Measurements from ENCODE around the gene NPRL2. TPM values are rescaled to one million over a fixed set of nuclear protein-coding genes. Genes with fewer than 3 reads are reported as not detected.
A peak's percentile ranks its signal among the peaks of the same experiment; 100 is the strongest.

The NPRL2 gene
- total RNA-seq, 1 experiment from 2014 or later: 35.4 TPM

DNA sequence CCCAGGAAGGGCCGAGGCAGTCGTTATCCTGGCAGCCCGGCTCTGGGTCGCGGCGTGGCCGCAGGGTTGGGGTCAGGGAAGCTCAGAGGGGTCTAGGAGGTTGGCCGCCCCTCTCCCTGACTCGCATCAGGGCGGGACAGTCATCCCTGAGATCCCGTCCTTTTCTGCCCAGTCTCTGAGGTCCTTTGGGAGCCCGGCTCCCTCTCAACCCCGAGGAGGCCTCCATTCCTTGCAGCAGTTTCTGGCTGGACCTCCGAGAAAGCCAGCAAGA lies 28.5 kb downstream of the NPRL2 start:
- Histone ChIP-seq H2AFZ (ENCODE audit: low read depth, low read length, poor library complexity, severe bottlenecking) (no peak overlapping the region), H3K4me2 (ENCODE audit: low read length) (peak overlapping the region; percentile 92), H3K79me2 (ENCODE audit: insufficient read depth, low read length) (peaks cover 53% of the 10 kb centered on the region), H3K36me3 (ENCODE audit: control insufficient read depth in 1 of 2, insufficient read depth in 2 of 2, low read length in 2 of 2) (peaks cover 9 to 29% of the 10 kb centered on the region in 2 experiments; a peak in 2 of 4 replicates), H3K27me3 (ENCODE audit: insufficient read depth, low read length) (no peaks in the 10 kb centered on the region), H4K20me1 (ENCODE audit: insufficient read depth) (no peaks in the 10 kb centered on the region), H3K27ac (ENCODE audit: low read depth, low read length) (peak overlapping the region; percentile 93), H3K4me1 (ENCODE audit: control insufficient read depth in 1 of 2, insufficient read depth in 2 of 2, low read length in 2 of 2) (peaks cover 51 to 76% of the 10 kb centered on the region in 2 experiments), H3K9me2 (ENCODE audit: insufficient read depth) (no peaks in the 10 kb centered on the region), H3K9me3 (ENCODE audit: control insufficient read depth in 1 of 2, insufficient read depth in 1 of 2, low read depth in 1 of 2, low read length in 2 of 2) (no peaks in the 10 kb centered on the region), H3K4me3 (replicated peaks in 1 of 2; ENCODE audit: low read depth in 1 of 2, low read length in 2 of 2) (peak overlapping the region; percentile 64 to 92), H3K9ac (ENCODE audit: low read length) (peak overlapping the region; percentile 88)
- DNase-seq (ENCODE audit: low read depth, low spot score) (no peak), ATAC-seq (no peak)
- TF ChIP-seq POLR2A (IDR thresholded peaks at IDR 0.05; ENCODE audit: borderline replicate concordance, extremely low read depth, insufficient read depth, insufficient read length): no peak
- TF ChIP-seq EZH2 (IDR thresholded peaks at IDR 0.05): no peak
- no peak for TF ChIP-seq CEBPB (IDR thresholded peaks at IDR 0.05; ENCODE audit: low read depth)
- TF ChIP-seq, protein P1, sequence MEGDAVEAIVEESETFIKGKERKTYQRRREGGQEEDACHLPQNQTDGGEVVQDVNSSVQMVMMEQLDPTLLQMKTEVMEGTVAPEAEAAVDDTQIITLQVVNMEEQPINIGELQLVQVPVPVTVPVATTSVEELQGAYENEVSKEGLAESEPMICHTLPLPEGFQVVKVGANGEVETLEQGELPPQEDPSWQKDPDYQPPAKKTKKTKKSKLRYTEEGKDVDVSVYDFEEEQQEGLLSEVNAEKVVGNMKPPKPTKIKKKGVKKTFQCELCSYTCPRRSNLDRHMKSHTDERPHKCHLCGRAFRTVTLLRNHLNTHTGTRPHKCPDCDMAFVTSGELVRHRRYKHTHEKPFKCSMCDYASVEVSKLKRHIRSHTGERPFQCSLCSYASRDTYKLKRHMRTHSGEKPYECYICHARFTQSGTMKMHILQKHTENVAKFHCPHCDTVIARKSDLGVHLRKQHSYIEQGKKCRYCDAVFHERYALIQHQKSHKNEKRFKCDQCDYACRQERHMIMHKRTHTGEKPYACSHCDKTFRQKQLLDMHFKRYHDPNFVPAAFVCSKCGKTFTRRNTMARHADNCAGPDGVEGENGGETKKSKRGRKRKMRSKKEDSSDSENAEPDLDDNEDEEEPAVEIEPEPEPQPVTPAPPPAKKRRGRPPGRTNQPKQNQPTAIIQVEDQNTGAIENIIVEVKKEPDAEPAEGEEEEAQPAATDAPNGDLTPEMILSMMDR (IDR thresholded peaks at IDR 0.05 in 2 of 3, conservative IDR thresholded peaks at IDR 0.05 in 1 of 3; ENCODE audit: borderline replicate concordance in 1 of 3, insufficient read depth in 1 of 3, low read depth in 2 of 3, low read length in 2 of 3): no peak
- TF ChIP-seq RAD21 (IDR thresholded peaks at IDR 0.05; ENCODE audit: low read depth): no peak
- no peak for TF ChIP-seq CBX3 (IDR thresholded peaks at IDR 0.05; ENCODE audit: low read depth)
- no peak for TF ChIP-seq TCF7L2 (IDR thresholded peaks at IDR 0.05; ENCODE audit: borderline replicate concordance, extremely low read depth, insufficient read depth, insufficient read length)
- TF ChIP-seq SRF (IDR thresholded peaks at IDR 0.05; ENCODE audit: low read depth): no peak
- no peak for TF ChIP-seq ELF1 (IDR thresholded peaks at IDR 0.05; ENCODE audit: borderline replicate concordance, low read depth)
- no peak for TF ChIP-seq SIN3A (IDR thresholded peaks at IDR 0.05; ENCODE audit: low read depth)
- no peak for TF ChIP-seq ZNF274 (IDR thresholded peaks at IDR 0.05; ENCODE audit: low read depth, low read length)
- no peak for TF ChIP-seq EZH2phosphoT487 (IDR thresholded peaks at IDR 0.05; ENCODE audit: borderline replicate concordance)
- no peak for TF ChIP-seq FOSL1 (IDR thresholded peaks at IDR 0.05; ENCODE audit: low read depth)
- TF ChIP-seq, protein P2, sequence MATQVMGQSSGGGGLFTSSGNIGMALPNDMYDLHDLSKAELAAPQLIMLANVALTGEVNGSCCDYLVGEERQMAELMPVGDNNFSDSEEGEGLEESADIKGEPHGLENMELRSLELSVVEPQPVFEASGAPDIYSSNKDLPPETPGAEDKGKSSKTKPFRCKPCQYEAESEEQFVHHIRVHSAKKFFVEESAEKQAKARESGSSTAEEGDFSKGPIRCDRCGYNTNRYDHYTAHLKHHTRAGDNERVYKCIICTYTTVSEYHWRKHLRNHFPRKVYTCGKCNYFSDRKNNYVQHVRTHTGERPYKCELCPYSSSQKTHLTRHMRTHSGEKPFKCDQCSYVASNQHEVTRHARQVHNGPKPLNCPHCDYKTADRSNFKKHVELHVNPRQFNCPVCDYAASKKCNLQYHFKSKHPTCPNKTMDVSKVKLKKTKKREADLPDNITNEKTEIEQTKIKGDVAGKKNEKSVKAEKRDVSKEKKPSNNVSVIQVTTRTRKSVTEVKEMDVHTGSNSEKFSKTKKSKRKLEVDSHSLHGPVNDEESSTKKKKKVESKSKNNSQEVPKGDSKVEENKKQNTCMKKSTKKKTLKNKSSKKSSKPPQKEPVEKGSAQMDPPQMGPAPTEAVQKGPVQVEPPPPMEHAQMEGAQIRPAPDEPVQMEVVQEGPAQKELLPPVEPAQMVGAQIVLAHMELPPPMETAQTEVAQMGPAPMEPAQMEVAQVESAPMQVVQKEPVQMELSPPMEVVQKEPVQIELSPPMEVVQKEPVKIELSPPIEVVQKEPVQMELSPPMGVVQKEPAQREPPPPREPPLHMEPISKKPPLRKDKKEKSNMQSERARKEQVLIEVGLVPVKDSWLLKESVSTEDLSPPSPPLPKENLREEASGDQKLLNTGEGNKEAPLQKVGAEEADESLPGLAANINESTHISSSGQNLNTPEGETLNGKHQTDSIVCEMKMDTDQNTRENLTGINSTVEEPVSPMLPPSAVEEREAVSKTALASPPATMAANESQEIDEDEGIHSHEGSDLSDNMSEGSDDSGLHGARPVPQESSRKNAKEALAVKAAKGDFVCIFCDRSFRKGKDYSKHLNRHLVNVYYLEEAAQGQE (IDR thresholded peaks at IDR 0.05; ENCODE audit: low read depth): no peak
- TF ChIP-seq ZFX (IDR thresholded peaks at IDR 0.05): no peak
- BruUV-seq (replicated peaks): no TSS peak
- ChIA-PET POLR2A (interaction anchor here (1.1 kb wide), 1 partner anchor 22 kb away, joined by 3 read pairs; the partner anchor contains the start of genes HYAL3 and NAA80), CTCF (interaction anchor here (1.0 to 1.4 kb wide), 5 partner anchors 16 to 62 kb away, joined by 3 to 11 read pairs (median 8); partner anchors contain the start of genes HYAL1, HYAL3, IFRD2 and NAA80), RAD21 (ENCODE audit: low non-redundant PET in 1 of 2, low total read pairs in 2 of 2, uncharacterized antibody in 2 of 2, unreplicated experiment in 2 of 2) (no interaction called here)
- intact Hi-C loops (cut with micrococcal nuclease): no loop called here
